ENCODE measurements around the gene LRRC28.

LRRC28 gene

DNA sequence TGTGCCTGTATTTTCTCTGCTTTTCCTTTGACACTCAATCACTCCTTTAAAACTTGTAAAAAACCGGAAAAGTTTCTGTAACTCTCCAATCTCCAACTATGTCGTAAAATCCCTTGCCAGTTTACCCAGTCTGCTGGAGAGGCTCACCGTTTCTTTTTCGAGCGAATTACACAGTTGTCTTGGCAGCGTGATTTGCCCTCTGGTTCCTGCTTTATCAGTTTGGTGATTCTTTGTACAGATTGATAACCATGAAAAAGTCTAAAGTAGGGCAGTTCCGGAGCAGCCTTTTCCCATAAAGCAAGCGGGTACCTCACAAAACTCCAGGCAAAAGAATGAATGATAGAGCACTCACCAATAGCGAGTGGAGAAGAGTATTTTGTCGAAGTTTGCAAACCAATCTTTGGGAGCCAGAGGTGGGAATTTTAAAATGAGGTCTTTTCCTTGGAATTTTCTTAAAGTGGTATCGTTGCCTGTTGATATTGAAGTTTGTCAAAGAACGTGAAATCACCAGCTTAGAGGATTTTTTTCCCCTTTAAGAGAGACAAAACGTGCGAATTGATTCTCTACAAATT is 1.9 kb upstream of the LRRC28 start, which contains the start of gene TTC23:
Gene TTC23, minus strand, starts transcription at position 312 of the 572 bp plus-strand sequence. CDS start 20,869 bp downstream, outside the sequence.
- DNase-seq (ENCODE audit: extremely low read depth in 1 of 2, low read depth in 1 of 2) = no peak

DNA sequence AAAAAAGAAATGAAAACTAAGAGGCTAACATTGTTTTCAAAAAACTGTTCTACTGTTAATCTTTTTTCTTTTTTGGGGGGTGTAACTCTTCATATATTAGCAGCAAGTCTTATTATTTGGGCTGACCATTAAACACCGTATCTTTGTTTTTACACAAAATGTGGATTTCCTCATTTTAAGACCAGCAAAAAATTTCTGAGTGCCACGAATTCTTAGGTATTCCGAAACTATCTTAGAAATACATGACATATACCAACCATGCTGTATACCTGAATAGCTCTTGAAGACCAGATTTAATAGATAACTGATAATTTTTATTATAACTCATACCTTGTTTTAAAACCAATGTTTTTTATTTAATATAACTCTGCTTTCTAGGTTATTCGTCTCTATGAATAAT is 1.3 kb upstream of the LRRC28 start:
- DNase-seq (ENCODE audit: extremely low read depth in 1 of 2, low read depth in 1 of 2) = no peak

DNA sequence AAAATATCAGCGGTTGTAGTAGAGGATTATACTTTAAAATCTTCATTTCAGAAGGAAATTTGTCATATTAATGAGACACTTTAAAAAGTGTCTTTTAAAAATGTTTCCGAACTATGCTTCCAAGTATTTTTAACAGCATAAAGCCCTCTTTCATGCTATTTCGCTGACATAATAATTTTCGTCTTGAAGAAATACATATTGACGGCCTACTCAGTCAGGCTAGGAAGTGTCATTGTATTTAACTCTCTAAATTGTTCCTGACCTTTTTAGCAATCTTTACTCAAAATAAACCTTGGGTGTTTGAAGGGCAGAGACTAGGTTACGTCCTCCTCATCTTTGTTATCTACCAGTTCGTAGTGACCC is 806 bp upstream of the LRRC28 start:
- DNase-seq (ENCODE audit: extremely low read depth in 1 of 2, low read depth in 1 of 2) = no peak

DNA sequence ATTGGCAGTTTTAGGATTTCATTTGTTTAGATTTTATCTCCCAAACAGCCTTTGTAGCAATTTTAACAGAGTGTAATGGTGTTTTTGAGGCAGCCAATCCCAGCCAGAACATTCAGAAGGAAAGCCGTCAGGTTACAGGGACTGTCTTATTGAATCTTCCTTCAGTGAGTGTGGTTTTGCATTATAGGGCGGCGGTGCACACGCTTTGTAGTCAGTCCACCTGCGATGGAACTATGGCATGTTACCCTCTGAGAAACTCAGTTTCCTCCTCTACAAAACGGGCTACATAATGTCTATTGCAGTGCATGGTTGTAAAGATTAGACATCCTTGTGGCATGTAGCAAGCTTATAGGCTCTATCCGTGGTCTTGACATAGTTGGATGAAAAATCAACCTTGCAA is 1.0 kb downstream of the LRRC28 start:
- DNase-seq (ENCODE audit: extremely low read depth in 1 of 2, low read depth in 1 of 2) = no peak

DNA sequence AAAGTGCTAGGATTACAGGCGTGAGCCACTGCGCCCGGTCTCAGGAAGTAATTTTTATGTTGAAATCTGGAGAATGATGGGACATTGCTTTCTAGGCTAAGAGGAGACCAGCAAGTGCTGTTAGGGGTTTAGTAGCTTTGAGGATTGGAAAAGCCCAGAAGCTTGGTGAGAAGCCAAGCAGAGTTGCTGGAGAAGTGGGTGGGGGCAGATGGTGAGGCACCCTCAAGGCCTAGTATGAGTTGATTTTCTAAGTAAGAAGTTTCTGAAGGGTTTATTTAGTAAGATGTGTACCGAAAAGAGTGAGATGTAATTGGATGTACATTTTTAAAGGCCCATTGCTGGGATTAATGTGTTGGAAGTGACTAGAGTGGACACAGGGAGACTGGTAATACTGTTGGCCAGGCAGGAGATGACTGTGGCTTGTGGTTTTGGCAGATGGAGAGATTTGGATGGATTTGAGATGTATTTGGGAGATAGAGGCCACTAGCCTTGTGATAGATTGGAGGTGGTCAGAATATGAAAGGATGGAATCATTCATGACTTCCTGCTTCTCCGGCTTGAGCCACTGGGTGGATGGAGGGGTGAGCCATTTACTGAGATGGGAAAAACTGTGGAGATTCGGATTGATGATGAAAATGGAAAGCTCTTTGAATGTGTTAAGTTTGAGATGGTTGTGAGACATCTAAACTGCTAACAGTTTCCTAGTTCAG is 2.3 kb downstream of the LRRC28 start:
- no peak for DNase-seq (ENCODE audit: extremely low read depth in 1 of 2, low read depth in 1 of 2)

DNA sequence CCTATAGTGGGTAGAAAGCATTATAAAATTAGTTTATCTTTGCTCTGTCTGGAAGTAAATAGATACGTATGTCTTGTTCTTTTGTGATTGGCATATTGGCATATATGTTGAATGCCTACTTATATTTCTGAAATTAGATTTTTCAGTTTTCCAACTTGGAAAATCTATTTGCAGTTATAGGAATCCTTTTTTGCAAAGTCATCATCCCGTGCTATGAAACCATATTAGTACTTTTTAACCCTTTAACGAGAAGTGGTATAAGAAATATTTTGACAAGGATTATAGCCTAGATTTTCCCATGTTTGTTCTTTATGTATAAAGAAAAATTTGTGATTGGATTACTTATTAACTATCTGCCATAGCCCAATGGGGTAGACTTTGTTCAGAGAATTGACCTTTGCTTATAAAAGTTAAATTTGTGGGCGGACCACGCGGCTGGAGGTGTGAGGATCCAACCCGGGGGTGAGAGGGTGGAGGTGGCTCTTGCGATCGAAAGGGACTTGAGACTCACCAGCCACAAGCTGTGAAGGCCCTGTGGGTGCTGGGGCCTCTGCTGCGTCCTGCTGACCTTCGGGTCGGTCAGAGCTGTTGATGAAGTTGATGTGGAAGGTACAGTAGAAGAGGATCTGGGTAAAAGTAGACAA is 5.9 kb downstream of the LRRC28 start:
- no peak for DNase-seq (ENCODE audit: extremely low read depth in 1 of 2, low read depth in 1 of 2)

DNA sequence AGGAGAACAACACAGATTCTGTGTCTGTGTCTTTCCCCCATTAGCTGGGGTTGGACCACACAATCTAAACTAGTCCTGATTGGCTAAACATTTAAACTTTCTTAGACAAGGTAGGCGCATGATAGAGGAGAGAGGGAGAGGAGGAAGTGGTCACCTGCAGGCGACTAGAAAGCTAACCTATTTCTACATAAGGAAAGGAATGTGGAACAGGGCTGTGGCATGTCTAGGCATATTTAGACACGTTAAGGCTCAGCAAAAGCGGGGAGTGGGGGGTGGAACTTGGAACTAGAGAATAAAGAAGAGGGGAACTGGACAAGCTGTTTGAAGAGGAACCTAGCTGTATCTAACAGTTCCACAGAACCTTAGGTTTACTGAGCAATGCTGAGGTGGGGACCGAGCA is 12.8 kb downstream of the LRRC28 start:
- no peak for DNase-seq (ENCODE audit: extremely low read depth in 1 of 2, low read depth in 1 of 2)

DNA sequence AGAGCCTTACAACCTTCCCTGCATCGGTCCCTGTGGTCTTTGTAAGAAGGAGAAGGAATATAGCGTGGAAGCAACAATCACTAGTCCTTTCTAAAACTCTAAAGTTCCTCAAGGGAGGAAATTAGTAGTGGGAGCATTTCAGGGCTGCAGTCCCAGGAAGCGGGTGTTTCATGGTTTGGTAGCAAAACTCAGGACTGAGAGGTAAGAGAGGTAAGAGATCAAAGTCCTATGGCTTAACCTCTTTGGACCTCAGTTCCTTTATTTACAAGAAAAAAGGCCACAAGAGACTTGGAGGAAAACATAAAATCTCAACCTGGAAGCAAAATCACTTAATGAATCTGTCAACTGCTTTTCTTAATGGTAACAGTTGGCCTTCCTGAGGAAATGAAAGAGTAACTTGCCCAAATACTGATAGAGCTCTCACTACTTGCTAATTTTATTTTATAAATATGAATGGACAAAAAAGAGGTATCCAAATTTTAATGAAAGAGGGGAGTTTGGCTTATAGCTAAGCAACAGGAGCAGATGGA is 14.3 kb downstream of the LRRC28 start:
- DNase-seq (ENCODE audit: extremely low read depth in 1 of 2, low read depth in 1 of 2) = no peak

DNA sequence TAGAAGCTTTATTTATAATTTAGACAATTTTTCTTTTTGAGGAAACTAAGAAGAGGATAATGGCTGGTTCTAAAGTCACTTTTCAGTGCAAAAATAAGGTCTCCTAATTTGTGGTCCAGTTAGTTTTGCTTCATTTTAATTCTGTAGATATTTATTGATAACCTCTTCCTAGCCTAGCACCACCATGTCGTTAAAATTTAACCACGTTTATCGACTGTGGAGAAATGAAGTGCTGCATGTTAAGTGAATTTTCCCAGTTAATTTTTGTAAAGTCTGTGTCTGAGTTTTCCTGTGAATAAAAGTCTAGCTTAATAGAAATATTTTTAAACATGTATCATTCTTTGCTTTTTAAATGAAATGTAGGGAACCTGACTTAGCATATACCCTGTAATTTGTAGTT is 16.7 kb downstream of the LRRC28 start:
- no peak for DNase-seq (ENCODE audit: extremely low read depth in 1 of 2, low read depth in 1 of 2)

DNA sequence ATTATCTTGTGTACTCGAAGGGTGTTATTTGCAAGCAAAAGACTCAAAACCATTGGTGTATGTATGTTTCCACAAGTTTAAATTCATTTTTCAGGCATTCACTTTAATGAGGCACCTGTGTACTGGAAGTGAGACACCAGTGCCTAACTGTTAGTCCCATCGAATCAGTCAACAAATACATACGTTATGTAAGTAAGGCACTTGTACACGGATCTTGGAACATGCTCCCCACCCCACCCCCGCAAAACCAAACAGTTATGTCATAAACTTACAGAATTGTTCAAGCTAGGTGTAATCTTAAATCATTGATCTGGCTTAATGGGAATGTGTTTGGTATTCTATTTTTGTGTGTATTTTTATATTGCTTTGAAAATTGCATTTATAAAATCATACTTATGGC is 17.1 kb downstream of the LRRC28 start:
- no peak for DNase-seq (ENCODE audit: extremely low read depth in 1 of 2, low read depth in 1 of 2)

DNA sequence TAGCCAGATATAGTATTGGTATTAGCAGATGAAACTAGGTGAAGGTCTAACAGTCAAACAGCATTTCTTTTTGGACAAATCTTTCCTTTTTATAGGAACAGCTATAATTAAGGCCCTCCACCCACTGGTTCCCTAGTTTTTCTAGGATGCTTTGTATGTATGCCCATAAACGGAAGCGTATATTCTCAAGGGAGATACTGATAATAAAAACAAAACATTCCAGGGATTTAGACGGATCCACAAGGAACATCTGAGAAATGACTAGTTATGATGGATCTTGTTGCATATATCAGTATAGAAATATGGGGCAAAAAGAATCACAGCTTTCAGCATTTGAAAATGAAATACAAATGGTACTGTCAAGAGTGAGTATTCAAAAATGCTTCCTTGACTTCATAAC is 22.5 kb downstream of the LRRC28 start:
- no peak for DNase-seq (ENCODE audit: extremely low read depth in 1 of 2, low read depth in 1 of 2)

DNA sequence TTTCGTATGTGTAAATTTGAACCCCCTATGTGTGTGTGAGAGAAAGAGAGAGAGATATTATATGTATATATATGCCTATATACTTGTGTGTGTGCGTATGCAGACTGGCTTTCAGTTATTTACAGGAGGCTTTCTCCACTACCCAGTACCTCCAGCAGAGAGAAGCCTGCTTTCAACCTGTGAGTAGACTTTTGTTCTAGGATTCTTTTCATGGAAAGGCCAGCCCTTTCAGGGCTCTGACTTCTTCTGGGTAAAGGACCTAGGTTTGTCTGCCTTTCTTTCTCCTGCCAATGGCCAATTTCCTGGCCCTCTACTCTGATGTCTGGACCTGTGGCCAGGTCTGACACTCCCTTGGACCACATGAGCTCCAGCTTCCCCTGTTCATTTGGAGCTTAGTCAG is 23.8 kb downstream of the LRRC28 start:
- no peak for DNase-seq (ENCODE audit: extremely low read depth in 1 of 2, low read depth in 1 of 2)

DNA sequence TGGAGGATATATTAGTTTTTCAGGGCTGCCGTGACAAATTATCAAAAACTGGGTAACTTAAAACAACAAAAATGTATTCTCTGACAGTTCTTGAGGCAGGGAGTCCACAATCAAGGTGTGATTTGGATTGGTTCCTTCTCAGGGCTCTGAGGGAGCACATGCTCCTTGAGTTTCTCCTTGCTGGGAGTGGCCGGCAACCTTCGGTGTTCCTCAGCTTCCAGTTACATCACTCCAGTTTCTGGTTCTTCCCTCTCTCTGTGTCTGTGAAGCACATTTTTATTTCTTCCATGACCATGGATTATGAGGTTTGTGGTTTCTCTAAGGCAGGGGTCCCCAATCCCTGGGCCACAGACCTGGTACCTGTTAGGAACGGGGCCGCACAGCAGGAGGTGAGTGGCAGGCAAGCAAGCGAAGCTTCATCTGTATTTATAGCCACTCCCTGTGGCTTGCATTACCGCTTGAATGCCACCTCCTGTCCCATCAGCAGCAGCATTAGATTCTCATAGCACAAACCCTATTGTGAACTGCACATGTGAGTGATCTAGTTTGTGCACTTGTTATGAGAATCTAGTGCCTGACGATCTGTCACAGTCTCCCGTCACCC is 24.3 kb downstream of the LRRC28 start:
- no peak for DNase-seq (ENCODE audit: extremely low read depth in 1 of 2, low read depth in 1 of 2)

DNA sequence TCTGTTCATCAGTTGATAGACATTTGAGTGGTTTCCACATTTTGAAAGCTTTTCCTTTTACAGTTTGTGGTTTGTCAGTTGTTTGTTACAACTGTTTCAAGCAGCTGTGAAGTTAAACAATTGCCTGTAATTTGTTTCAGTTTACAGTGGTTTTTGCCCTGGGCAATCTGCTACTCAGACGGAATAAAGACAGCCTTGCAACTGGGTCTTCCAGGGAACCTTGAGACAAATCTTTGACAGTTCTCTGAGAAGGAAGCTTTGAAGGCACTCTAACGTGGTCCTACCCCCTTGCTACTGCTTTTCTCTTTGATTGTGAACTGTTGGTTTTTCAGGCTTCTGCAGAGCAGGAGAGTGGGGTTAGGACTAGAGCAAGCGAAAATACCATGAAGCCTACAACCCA is 28.0 kb downstream of the LRRC28 start:
- DNase-seq (ENCODE audit: extremely low read depth in 1 of 2, low read depth in 1 of 2) = no peak

DNA sequence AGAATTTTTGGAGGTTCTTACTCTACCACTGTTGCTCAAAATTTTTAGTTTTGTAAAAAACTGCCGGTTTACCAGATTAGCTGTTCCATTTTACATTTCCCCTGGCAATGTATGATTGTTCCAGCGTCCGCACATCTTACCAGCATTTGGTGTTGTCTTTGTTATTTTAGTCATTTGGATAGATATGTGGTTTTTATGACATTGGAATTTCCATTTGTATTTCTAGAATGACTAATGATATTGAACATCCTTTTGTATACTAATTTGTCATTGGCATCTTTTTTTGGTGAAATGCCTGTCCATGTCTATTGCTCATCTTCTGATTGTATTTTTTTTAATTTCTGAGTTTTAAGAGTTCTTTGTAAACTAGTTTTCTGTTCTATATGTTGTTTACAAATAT is 28.5 kb downstream of the LRRC28 start:
- DNase-seq (ENCODE audit: extremely low read depth in 1 of 2, low read depth in 1 of 2) = no peak

DNA sequence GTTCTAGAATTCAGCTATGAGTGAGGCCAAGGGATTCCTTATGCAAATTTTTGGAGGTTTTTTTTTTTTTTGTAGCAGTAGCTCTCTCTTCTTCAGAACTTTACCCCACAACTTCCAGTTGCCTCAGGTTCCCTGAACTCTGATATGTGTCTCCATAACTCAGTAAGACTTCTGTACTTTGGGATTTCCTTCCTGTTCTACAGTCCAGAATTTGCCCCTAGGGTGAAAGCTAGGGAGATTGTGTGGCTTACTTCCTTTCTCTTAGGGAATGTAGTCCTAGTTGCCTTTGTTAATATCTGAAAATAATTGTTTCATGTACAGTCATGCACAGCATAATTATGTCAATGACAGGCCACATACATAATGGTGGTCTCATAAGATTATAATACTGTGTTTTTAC is 30.8 kb downstream of the LRRC28 start:
- DNase-seq (ENCODE audit: extremely low read depth in 1 of 2, low read depth in 1 of 2) = no peak

DNA sequence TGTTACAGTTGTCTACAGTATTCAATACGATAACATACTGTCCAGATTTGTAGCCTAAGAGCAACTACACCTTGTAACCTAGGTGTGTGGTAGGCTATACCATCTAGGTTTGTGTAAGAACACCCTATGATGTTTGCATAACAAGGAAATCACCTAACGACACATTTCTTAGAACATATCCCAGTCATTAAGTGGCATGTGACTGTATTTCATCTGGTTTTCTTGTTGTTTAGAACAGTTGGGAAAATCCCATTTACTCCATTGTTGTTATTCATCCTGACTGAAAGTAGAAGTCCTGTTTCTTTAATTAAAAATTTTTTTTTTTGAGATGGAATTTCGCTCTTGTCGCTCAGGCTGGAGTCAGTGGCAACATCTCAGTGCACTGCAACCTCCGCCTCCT is 31.3 kb downstream of the LRRC28 start:
- DNase-seq (ENCODE audit: extremely low read depth in 1 of 2, low read depth in 1 of 2) = no peak

DNA sequence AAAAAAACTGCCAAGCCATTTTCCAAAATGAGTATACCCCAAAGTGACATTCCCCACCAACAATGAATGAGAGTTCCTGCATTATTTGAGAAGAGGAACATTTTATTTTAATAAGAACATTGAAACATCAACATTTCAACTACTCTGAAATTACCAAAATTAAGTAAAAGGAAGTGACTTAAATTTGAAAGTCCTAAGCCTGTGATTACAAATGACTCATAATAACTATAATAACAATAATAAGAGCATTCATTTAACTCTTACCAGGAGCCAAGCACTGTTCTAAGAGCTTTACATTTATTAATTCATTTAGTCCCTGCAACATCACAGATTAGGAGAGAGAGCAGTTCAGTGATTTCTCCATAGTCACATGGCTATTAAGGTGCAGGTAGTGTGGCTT is 32.4 kb downstream of the LRRC28 start:
- no peak for DNase-seq (ENCODE audit: extremely low read depth in 1 of 2, low read depth in 1 of 2)

DNA sequence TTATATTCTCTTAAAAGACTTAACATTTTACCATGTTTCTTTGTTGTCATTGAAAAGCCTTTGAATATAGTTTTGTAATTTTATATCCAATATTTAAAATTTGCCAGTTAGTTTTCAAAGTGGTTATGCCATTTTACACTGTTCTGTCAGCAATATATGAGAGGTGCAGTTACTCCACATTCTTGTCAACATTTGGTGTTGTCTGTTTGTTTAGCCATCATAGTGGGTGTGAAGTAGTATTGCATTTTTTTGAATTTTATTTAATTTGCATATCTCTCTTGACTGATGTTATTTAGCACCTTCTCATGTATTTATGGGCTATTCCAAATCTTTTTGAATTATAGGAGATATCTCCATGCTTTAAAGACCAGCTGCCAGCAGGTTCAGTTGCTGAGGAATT is 40.4 kb downstream of the LRRC28 start:
- no peak for DNase-seq (ENCODE audit: extremely low read depth in 1 of 2, low read depth in 1 of 2)

DNA sequence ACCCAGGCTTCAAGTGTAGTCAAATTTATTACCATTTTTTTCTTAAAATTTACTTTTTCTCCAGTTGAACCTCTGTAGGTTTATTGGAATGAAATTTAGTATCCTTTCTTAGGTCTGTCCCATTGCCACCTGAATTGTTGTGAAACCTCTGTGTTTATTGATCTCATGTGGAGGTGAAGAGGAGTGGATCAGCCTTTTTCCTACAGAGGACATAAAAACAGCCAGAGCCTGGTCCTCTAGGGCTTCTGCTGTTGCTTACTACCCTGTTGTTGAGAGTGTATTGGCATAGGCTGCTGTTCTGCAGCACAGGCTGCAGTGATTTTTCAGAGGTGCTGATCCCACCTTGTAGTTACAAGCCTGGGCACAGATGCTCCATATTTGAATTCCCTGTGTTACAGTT is 44.6 kb downstream of the LRRC28 start:
- no peak for DNase-seq (ENCODE audit: extremely low read depth in 1 of 2, low read depth in 1 of 2)

DNA sequence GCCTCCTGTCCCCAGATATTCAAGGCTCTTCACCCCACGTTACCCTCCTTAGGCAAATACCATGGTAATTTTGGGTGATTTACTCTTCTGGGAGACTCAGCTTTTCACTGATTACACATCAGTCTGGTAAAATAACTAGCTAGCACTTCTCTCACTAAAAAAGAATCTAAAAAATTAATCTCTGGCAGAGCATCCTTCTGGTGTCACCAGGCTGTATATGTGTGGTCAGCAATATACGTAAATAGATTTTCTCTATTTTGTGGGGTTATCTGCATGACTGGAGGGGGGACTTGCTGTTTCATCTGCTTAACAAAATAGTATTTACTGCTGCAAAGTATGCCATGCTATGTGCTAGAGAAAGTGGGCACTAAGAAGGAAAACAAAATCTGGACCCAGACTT is 45.1 kb downstream of the LRRC28 start:
- no peak for DNase-seq (ENCODE audit: extremely low read depth in 1 of 2, low read depth in 1 of 2)

DNA sequence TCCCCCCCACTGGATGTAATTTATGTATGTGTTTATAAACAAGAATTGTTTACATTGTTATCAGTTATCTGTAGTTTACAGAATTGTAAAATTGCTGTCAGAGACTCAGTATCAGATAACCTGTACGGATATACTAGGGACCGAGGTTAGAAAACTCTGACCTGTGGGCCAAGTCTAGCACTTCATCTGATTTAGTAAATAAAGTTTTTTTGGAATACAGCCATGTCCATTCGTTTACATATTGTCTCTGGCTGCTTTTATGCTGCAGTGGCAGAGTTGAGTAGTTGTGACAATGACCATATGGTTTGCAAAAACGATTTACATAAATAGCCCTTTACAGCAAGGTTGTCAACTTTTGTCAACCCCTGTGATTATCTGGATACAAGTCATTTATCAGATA is 52.6 kb downstream of the LRRC28 start:
- DNase-seq (ENCODE audit: extremely low read depth in 1 of 2, low read depth in 1 of 2) = no peak

Data from stimulated activated CD8-positive, alpha-beta memory T cell treated with anti-CD3 and anti-CD28 coated beads, Interleukin-7, amount 100 ng/mL, for 48 hours (primary cell).